CD4-positive, alpha-beta T cell treated with Interleukin-15 for 1 hour (primary cell): ENCODE measurements around the gene CTPS2.
A peak's percentile ranks its signal among the peaks of the same experiment; 100 is the strongest.
"Not testable (repeated sequence)": the region's sequence is repeated elsewhere in the genome, so short reads cannot be mapped to it uniquely, and the experiment has no call there.

ENCODE experiments used
- DNase-seq: peaks from one replicate; pipeline ENCODE4 v3.0.0-alpha.2; 2020

Gene CTPS2, protein sequence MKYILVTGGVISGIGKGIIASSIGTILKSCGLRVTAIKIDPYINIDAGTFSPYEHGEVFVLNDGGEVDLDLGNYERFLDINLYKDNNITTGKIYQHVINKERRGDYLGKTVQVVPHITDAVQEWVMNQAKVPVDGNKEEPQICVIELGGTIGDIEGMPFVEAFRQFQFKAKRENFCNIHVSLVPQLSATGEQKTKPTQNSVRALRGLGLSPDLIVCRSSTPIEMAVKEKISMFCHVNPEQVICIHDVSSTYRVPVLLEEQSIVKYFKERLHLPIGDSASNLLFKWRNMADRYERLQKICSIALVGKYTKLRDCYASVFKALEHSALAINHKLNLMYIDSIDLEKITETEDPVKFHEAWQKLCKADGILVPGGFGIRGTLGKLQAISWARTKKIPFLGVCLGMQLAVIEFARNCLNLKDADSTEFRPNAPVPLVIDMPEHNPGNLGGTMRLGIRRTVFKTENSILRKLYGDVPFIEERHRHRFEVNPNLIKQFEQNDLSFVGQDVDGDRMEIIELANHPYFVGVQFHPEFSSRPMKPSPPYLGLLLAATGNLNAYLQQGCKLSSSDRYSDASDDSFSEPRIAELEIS

DNA sequence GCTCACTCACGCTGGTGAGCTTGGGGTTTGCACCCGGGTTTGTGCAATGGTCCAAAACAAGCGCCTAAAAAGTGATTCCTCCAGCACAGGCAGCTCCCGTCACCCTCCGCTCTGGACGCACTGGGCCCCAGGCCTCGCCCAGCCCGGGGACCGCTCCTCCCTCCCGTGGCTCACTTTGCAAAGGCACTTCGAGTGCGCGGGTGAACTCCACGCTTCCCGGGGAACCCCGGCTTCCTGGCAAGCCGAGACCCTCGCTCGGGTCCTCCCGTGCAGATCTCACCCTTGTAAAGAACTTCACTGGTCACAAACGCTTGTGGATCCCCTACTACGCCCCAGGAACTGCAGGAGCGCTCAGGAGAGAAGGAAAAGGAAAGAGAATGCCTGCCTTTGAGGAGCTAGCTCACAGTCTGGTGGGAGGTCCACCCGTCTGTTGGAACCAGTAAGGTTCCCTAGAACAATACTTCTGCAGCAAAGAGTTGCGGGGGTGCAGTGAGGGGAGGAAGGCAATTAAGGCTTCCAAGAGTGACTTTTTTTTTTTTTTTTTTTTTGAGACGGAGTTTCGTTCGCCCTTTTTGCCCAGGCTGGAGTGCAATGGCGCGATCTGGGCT lies at the start of gene CTPS2:
Gene CTPS2 (minus strand): TSS at position 122 of the 608 bp plus-strand sequence. CDS start 9,767 bp downstream, outside the sequence.
- peak; percentile 42 for DNase-seq

- DNase-seq, result not testable (repeated sequence)
Measured at GRCh38 chrX:16761500-16761899, 49.0 kb upstream of the CTPS2 start.

- no peak for DNase-seq
Measured at GRCh38 chrX:16756724-16757123, 44.3 kb upstream of the CTPS2 start.

GRCh38 chrX:16754019-16754418 lies 41.5 kb upstream of the CTPS2 start:
- no peak for DNase-seq

GRCh38 chrX:16750136-16750535 lies 37.7 kb upstream of the CTPS2 start:
- no peak for DNase-seq

- DNase-seq, result no peak
Measured at GRCh38 chrX:16748425-16748824, 36.0 kb upstream of the CTPS2 start.

DNA sequence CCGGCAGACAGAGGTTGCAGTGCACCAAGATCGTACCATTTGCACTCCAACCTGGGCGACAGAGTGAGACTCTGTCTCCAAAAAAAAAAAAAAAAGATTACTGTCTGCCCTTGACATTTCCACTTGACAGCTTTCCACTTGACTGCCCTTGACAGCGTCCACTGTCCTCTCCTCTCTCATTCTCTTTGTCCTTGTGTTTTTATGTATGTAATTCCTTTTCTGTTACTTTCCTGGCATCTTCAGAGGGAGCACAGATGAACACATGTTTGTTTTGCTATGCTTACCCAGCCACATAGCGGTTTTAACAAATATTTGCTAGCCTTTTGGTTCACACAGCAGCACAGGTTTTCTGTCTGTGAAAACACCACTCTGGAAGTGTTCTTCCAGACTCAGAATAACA lies 33.2 kb upstream of the CTPS2 start:
- no peak for DNase-seq

GRCh38 chrX:16745102-16745501 lies 32.6 kb upstream of the CTPS2 start:
- DNase-seq, result no peak

DNA sequence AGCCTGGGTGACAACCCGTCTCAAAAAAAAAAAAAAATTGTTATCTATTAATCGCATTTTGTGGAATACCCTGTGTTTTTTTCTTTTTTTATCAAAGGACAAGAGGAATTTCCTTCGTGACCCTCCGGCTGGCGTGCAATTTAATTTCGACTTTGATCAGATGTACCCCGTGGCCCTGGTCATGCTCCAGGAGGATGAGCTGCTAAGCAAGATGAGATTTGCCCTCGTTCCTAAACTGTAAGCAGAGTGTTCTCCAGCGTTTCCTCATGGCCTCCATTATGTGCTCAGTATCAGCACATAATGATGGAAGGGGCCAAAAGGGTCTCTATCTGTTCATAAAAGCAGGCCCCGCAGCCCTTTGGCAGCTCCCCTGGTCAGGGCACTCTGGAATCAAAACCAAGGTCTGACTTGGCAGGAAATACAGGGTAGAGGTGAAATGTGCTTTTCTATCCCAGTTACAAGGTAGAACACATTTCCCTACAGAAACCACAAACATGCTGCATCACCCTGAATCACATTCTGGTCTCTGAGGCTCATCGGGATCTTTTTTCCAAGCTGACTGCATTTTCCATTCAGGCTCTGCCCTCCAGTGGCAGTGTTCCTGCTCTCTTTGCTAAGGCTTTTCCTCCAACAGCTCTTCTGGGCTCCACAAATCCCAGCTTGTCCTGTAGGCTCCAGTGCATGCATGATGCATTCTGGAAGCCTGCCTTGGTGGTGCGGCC lies 31.3 kb upstream of the CTPS2 start:
- no peak for DNase-seq

DNA sequence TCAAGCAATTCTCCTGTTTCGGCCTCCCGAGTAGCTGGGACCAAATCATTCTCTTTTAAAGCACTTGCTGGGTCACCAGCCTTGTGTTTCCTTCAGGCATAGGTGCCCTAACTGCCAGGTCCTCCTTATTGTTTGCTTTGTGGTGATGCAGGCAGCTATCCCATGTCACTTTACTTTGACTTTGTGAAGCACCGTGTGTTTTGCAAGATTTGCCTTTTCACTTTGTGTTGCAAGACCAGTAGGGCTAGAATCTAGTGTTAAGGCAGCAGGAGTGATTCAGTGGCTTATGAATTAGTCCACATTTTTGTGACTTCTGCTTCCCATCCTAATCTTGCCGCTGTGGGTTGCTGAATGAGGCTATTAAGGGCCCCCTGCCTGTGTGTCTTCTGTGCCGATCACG lies 27.1 kb upstream of the CTPS2 start:
- no peak for DNase-seq

DNA sequence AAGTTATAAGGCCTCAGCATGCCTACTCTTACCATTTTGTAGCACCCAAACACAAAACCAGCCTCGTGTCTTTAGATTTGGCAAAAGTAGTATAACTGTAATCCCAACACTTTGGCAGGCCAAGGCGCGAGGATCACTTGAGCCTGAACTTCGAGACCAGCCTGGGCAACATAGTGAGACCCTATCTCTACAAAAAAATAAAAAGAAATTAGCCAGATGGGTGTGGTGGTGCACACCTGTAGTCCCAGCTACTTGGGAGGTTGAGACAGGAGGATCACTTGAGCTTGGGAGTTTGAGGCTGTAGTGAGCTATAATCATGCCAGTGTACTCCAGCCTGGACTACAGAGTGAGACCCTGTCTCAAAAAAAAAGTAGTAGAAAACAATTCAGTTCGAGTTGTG lies 24.6 kb upstream of the CTPS2 start:
- DNase-seq, result no peak

GRCh38 chrX:16733013-16733412 lies 20.5 kb upstream of the CTPS2 start:
- no peak for DNase-seq

GRCh38 chrX:16730450-16730849 lies 18.0 kb upstream of the CTPS2 start:
- DNase-seq, result no peak

- no peak for DNase-seq
Measured at GRCh38 chrX:16727637-16728036, 15.2 kb upstream of the CTPS2 start.

DNA sequence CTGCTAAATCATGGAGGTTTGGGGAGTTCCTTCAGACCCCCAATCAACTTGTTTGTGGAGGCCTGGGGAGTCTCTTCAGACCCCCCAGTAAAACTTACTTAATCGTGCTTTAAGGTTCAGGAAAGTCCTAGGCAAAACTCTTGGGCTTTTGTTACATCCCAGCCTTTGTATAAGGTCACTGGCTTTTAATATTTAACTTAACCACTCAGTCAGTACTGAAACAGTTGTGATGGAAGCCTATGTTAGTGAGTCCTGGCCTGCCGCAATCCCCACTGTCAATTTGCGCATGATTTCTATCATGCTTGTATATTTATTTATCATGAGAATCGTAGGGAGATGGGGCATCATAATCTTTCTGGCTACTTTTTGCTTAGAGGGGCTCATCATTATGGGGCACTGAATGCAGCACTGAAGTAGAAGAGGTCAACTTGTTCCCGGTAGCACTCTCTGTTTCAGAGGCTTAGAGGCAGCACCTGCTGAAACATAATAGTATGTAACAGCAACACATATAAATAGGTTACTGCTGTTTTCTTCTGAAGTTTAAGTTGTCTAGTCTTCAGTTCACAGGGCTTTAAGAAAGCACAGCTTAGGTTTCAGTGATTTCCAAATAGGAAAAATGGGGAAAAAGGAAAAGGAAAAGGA lies 14.0 kb upstream of the CTPS2 start:
- DNase-seq, result not testable (repeated sequence)

DNA sequence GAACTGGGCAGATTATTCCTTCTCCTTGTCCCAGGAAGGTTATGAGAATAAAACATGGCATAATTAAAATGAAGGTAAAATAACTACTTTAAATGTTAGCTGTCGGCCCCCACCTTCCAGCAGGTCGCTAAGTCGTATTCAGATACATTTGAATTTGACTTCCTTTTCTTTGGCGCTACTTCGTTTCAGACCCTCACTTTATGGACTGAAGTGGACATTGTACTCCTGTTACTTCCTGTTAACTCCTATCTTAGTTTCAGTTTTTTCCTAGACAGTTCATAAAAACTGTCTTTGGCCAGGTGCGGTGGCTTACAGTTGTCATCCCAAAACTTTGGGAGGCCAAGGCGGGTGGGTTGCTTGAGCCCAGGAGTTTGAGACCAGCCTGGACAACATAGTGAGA lies 12.6 kb upstream of the CTPS2 start:
- DNase-seq, result no peak

DNA sequence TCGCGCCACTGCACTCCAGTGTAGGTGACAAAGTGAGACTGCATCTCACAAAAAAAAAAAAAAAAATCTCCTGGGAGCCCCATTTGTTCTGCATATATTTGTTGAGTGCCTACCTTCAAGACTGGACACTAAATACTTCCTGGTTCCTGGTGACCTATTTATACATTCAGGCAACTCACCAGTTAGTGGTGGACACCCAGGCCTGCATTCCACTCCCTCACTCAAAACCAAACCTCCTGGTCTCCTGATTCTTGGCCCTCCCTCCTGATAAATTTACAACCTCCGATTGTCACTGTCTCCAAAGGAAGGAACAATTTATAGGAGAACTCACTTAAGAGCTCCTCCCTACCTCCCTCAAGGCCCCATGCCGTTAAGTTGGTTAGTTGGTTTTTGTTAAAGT lies 10.0 kb upstream of the CTPS2 start:
- no peak for DNase-seq

DNA sequence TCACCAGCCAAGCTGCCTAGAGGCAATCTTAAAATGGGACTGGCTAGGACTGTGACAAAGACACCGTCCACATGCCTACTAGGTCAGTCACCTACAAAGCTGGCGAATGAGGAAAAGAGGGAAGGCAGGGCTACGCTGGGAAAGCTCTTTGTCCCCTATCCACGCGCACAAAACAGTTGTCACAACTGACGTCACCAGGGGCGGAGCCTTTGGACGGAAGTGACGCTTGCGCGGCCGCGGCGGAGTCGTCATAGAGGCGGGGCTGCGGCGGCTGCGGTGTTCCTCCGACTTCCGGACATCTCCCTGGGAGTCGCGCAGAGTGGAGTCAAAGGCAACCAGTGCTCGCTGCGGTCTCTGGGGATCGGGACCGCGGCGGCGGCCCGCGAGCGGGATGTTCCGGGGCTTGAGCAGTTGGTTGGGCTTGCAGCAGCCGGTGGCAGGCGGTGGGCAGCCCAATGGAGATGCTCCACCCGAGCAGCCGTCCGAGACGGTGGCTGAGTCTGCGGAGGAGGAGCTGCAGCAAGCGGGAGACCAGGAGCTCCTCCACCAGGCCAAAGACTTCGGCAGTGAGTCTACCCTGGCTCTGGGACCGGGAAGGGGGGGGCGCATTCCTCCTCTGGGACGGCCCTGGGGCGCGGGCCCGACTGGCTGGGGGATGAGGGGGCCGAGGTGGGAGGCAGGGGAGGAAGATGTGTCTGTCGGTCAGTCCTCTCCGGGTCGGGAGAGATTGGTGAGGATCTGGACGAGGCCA lies 7.0 kb upstream of the CTPS2 start, which contains the start of gene SYAP1:
Gene SYAP1 (plus strand): TSS at position 279 of the 751 bp plus-strand sequence. CDS start 113 bp downstream, at position 392.
- DNase-seq, result peak; percentile 95

- DNase-seq, result no peak
Measured at GRCh38 chrX:16718824-16719333, 6.4 kb upstream of the CTPS2 start.

GRCh38 chrX:16716451-16716850 lies 4.0 kb upstream of the CTPS2 start:
- not testable (repeated sequence) for DNase-seq

DNA sequence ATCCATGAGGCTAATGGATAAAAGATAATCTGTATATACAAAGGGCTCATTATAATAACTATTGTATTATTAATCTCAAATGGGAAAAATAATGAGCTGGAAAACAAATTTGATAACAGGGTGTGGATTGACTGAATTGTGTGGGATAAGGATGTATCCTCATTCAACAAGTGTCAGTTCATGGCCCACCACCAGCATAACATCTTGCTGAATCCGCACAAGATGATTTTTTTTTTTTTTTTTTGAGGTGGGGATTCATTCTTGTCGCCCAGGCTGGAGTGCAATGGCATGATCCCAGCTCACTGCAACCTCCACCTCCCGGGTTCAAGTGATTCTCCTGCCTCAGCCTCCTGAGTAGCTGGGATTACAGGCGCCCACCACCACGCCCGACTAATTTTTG lies 3.2 kb upstream of the CTPS2 start:
- DNase-seq, result not testable (repeated sequence)

GRCh38 chrX:16714504-16714903 lies 2.0 kb upstream of the CTPS2 start:
- DNase-seq, result no peak
